Raji (cell line): ENCODE data around the gene ZCCHC4.

Source experiments
- POLR2A ChIP-seq: IDR thresholded peaks from 2 replicates; pipeline ENCODE4 v1.6.1; 2011; ENCODE audit warnings: low read depth, low read length, control low read depth; ENCODE audit not compliant: insufficient read depth

ZCCHC4 gene

DNA sequence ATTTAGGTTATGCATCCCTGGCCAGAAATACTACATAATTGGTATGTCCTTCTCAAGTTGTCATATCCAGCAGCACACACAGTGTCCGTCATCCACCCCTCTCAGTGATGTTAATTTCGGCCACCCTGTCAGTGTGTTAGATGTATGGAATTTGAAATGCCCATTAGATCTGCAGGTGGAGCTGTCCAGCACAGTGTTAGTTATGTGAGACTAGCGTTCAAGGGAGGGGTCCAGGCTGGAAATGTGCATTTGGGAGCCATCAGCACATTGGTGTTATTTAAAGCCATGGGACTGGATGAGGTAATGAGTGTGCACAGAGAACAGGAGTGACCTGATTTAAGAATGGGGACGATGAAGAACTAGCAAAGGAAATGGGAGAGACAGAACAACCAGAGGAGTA, 86.9 kb downstream of the ZCCHC4 start:
- no peak for TF ChIP-seq POLR2A

GRCh38 chr4:25401066-25401465, 88.5 kb downstream of the ZCCHC4 start:
- no peak for TF ChIP-seq POLR2A

- no peak for TF ChIP-seq POLR2A
Observed at GRCh38 chr4:25402521-25402920, 89.9 kb downstream of the ZCCHC4 start.

GRCh38 chr4:25403699-25404098, 91.1 kb downstream of the ZCCHC4 start:
- TF ChIP-seq POLR2A = no peak

GRCh38 chr4:25405453-25405852, 92.9 kb downstream of the ZCCHC4 start:
- TF ChIP-seq POLR2A = no peak

DNA sequence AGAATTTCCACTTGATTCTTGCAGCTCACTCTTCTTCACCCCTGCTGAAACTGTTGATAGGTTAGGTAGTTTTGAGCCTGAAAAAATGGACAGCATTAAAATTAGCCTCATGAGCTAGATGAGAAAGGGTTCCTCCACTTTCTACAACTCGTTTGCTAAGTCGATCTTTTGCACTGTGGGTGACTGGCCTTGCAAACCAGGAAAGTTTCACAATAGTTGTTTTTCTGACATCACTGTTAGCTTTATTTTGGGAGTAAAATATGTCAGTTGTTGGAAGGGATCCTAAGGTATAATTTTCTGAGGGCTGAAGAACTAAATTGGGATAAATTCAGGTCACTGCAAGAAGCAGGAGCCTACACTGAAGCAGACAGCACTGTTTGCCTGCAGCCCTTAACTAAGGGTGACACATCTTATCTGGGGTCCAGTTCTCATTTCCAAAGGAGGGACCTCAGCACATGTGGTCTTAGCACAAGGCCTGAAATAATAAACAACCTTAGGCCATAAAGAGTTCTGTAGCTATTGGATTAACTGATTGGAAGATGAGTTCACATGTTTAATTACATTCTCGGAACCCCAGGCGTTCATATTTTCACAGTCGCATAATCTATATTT, 93.6 kb downstream of the ZCCHC4 start:
- TF ChIP-seq POLR2A = no peak

- TF ChIP-seq POLR2A = no peak
Observed at GRCh38 chr4:25410820-25411529, 98.4 kb downstream of the ZCCHC4 start.

- no peak for TF ChIP-seq POLR2A
Observed at GRCh38 chr4:25413261-25413660, 100.7 kb downstream of the ZCCHC4 start.

DNA sequence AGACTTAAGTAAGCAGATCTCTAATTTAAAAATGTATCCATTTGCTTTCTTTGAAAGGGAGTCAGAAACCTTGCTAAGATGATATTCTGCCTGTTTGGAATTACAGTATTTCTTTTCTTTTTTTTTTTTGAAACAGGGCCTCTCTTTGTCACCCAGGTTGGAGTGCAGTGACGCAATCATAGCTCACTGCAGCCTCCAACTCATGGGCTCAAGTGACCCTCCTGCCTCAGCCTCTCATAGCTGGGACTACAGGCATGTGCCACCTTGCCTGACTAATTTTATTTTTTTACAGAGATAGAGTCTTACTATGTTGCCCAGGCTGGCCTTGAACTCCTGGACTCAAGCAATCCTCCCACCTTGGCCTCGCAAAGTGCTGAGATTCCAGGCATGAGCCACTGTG, 104.4 kb downstream of the ZCCHC4 start:
- no peak for TF ChIP-seq POLR2A
